Lung (tissue), 12 donors: ENCODE measurements around the gene HS1BP3. TPM values are rescaled to one million over a fixed set of nuclear protein-coding genes. Genes with fewer than 3 reads are reported as not detected.

Experiments
- ATAC-seq: fragments of 200-7000 bp; cut with Tn5 transposase; one replicate; pipeline ENCODE4 v1.9.1; 2020; ENCODE audit warnings: moderate number of reproducible peaks; ENCODE audit not compliant: insufficient read depth, low FRiP score
- DNase-seq, 3 donors: peaks; one replicate each; pipeline ENCODE4 v3.0.0-alpha.2; 2013 to 2017
- H3K27ac ChIP-seq, 2 donors: one replicate each; pipeline ENCODE4 v1.5.1; 2013; ENCODE audit warnings: mild to moderate bottlenecking in 2 of 2, moderate library complexity in 2 of 2, control low read depth in 1 of 2, inconsistent platforms in 1 of 2, low read depth in 1 of 2, low read length in 1 of 2
- H3K27me3 ChIP-seq, 3 donors: one replicate each; pipeline ENCODE4 v1.5.1; 2013; ENCODE audit warnings: low read length in 2 of 3; ENCODE audit not compliant: control insufficient read depth in 3 of 3, insufficient read depth in 3 of 3
- H3K36me3 ChIP-seq, 4 donors: one replicate each; pipeline ENCODE4 v1.5.1; 2013; ENCODE audit warnings: low read length in 4 of 4, mild to moderate bottlenecking in 1 of 4, moderate library complexity in 1 of 4; ENCODE audit not compliant: control insufficient read depth in 4 of 4, insufficient read depth in 4 of 4
- H3K4me1 ChIP-seq, 5 donors: one replicate each; pipeline ENCODE4 v1.5.1; 2013; ENCODE audit warnings: low read length in 5 of 5, mild to moderate bottlenecking in 2 of 5, moderate library complexity in 1 of 5; ENCODE audit not compliant: control insufficient read depth in 5 of 5, insufficient read depth in 5 of 5
- H3K4me3 ChIP-seq: one replicate; pipeline ENCODE4 v1.5.1; 2013; ENCODE audit warnings: mild to moderate bottlenecking, control low read depth, moderate library complexity
- H3K9ac ChIP-seq, 2 donors: one replicate each; pipeline ENCODE4 v1.5.1; 2013; ENCODE audit warnings: low read length in 2 of 2, control low read depth in 1 of 2; ENCODE audit not compliant: insufficient read depth in 1 of 2
- H3K9me3 ChIP-seq, 4 donors: one replicate each; pipeline ENCODE4 v1.5.1; 2013; ENCODE audit warnings: low read length in 3 of 4, mild to moderate bottlenecking in 1 of 4, moderate library complexity in 1 of 4; ENCODE audit not compliant: control insufficient read depth in 4 of 4, insufficient read depth in 3 of 4
- WGBS, 2 donors: extraction: QIAGEN DNeasy Blood & Tissue Kit; methylation state at CpG; one replicate each; pipeline ENCODE4 v1.1.7; 2013; 5-methylcytosine and 5-hydroxymethylcytosine counted together
- polyA plus RNA-seq, 2 donors: library from polyadenylated mRNA; stranded (reverse); fragments of 200-250 nt; gene quantifications; one replicate each; pipeline ENCODE4 v1.2.1, GENCODE V29; 2013
- total RNA-seq, 2 donors: library from RNA; depleted of rRNA in 1 of 2; stranded (reverse); fragments of >200 nt in 1 of 2; gene quantifications; one replicate each; pipeline ENCODE4 v1.2.1, GENCODE V29; 2014 to 2021
- TF ChIP-seq, protein P1 (sequence below): IDR thresholded peaks from 2 replicates; pipeline ENCODE4 v1.5.1; 2012; ENCODE audit warnings: mild to moderate bottlenecking; ENCODE audit errors: control extremely low read depth, extremely low read depth
- donor health status: control.
- donor health status: control.
- donor health status: Bipolar disorder and iron deficiency.
- donor health status: healthy.
- donor health status: DM: yes; HTN: yes; CAD: no.

The HS1BP3 gene
- total and polyA plus RNA-seq, 4 donors: 25.4 to 41.4 (median 33.4) TPM

DNA sequence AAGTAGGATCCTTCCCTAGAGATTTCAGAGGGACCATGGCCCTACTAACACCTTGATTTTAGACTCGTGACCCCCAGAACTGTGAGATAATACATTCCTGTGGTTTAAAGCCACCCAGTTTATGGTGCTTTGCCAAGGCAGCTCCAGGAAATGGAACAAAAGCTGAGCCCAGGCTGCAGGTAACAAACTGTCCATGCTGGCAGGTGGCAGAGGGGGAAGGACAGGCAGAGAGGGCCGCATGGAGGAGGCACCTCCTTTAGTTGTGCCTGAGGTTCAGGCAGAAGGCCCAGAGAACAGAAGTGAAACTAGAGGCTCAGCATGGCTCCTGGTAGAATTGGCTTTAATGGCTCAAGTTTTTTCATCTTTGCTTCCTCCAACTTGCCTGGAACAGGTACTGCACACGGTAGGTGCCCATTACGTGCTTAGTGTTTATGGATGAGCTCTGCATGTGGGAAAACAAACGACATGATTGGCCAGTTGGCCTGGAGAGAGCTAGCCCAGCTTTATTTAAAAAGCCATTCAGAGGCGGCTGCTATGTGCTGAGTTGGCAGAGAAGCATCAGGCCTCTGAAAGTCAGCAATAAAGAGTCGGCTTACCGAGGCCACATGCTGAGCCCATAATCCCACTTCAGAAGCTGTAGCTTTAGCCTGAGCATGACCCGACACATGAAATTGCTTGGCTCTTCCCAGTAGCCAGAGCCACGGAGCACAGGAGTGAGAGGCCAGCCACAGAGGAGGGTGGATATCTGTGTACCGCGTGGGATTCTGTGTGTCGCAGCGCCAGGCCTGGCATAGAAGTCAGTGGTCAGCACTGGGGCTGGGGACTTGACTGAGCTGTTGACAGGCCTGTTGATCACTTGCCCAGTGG, 36.5 kb downstream of the HS1BP3 start:
- Histone ChIP-seq H3K9me3 (no peaks in the 10 kb centered on the region), H3K9ac (peak overlapping the region in 1 of 2 donors; percentile 0), H3K27me3 (no peaks in the 10 kb centered on the region), H3K4me3 (no peak overlapping the region), H3K4me1 (peaks cover 47 to 67% (median 60%) of the 10 kb centered on the region in 5 donors), H3K36me3 (peaks cover 0 to 2% (median 0%) of the 10 kb centered on the region in 4 donors), H3K27ac (peak overlapping the region; percentile 97 to 98)
- no peak for ATAC-seq
- 64 to 77% methylated on average over 14 of the region's 14 CpGs for WGBS, 2 donors
- TF ChIP-seq, protein P1, sequence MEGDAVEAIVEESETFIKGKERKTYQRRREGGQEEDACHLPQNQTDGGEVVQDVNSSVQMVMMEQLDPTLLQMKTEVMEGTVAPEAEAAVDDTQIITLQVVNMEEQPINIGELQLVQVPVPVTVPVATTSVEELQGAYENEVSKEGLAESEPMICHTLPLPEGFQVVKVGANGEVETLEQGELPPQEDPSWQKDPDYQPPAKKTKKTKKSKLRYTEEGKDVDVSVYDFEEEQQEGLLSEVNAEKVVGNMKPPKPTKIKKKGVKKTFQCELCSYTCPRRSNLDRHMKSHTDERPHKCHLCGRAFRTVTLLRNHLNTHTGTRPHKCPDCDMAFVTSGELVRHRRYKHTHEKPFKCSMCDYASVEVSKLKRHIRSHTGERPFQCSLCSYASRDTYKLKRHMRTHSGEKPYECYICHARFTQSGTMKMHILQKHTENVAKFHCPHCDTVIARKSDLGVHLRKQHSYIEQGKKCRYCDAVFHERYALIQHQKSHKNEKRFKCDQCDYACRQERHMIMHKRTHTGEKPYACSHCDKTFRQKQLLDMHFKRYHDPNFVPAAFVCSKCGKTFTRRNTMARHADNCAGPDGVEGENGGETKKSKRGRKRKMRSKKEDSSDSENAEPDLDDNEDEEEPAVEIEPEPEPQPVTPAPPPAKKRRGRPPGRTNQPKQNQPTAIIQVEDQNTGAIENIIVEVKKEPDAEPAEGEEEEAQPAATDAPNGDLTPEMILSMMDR: no peak
- peak; percentile 46 to 76 (median 68) for DNase-seq

- TF ChIP-seq, protein P1: no peak
- no peak overlapping the region for H3K4me3 ChIP-seq
- H3K27me3 ChIP-seq: no peaks in the 10 kb centered on the region
- ATAC-seq (no peak), DNase-seq (no peak)
- H3K4me1 ChIP-seq: peaks cover 41 to 69% (median 50%) of the 10 kb centered on the region in 5 donors
- peak overlapping the region; percentile 5 to 78 for H3K27ac ChIP-seq
- no peaks in the 10 kb centered on the region for H3K9me3 ChIP-seq
- 69 to 74% methylated on average over 17 of the region's 17 CpGs for WGBS, 2 donors
- no peak overlapping the region for H3K9ac ChIP-seq
- no peaks in the 10 kb centered on the region for H3K36me3 ChIP-seq
Measured at GRCh38 chr2:20612925-20613916, 37.7 kb downstream of the HS1BP3 start.

DNA sequence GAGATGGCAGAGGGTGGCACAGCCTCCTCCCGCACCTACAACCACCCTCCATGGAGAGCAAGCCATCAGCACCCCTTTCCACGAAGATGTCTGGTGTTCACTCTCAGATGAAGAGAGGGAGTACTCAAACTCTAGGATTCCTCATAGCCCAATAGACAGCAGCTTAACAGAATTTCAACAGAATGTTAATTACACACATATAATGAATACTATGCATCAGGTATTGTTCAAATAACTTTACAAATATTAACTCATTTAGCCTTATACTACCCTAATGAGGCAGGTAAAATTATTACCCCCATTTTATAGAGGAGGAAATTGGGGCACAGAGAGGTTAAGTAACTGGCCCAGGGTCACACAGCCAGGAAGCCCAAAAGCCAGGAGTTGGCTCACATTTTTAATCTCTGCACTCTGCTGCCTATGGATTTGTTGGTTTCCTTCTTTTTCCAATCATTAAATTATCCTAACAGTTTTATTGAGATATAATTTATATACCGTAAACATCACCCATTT, 39.0 kb downstream of the HS1BP3 start:
- 87 to 88% methylated on average over 3 of the region's 3 CpGs for WGBS, 2 donors
- TF ChIP-seq, protein P1: no peak

More for the DNA sequence above, 39.0 kb downstream of the HS1BP3 start:
- H3K36me3 ChIP-seq: no peaks in the 10 kb centered on the region
- no peak overlapping the region for H3K4me3 ChIP-seq
- no peak for ATAC-seq
- H3K9ac ChIP-seq: peak overlapping the region in 1 of 2 donors; percentile 35
- peaks cover 28 to 55% (median 45%) of the 10 kb centered on the region in 5 donors for H3K4me1 ChIP-seq
- peak overlapping the region; percentile 63 to 97 for H3K27ac ChIP-seq
- H3K9me3 ChIP-seq: peaks cover 0 to 3% (median 0%) of the 10 kb centered on the region in 4 donors
- H3K27me3 ChIP-seq: no peaks in the 10 kb centered on the region
- no peak for DNase-seq
